ENCODE measurements around the gene FMO3.

The FMO3 gene

DNA sequence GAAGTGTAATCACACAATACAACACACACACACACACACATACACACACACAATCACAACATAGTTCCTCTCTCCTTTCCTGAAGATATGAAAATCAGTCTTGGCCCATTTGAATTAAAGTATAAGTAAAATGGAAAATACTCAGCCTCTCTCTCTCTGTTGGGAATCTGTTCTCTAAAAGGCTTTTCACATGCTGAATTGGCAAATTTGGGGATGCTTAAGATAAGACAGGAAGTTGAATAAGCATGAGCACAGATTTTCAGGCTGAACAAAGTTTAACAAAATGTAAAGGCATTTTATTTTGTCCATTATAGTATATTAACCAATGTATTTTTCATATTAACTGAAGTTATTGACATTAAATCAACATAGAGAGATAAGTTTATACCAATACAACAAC lies 70.7 kb downstream of the FMO3 start (continued):
- TF ChIP-seq, protein P1, sequence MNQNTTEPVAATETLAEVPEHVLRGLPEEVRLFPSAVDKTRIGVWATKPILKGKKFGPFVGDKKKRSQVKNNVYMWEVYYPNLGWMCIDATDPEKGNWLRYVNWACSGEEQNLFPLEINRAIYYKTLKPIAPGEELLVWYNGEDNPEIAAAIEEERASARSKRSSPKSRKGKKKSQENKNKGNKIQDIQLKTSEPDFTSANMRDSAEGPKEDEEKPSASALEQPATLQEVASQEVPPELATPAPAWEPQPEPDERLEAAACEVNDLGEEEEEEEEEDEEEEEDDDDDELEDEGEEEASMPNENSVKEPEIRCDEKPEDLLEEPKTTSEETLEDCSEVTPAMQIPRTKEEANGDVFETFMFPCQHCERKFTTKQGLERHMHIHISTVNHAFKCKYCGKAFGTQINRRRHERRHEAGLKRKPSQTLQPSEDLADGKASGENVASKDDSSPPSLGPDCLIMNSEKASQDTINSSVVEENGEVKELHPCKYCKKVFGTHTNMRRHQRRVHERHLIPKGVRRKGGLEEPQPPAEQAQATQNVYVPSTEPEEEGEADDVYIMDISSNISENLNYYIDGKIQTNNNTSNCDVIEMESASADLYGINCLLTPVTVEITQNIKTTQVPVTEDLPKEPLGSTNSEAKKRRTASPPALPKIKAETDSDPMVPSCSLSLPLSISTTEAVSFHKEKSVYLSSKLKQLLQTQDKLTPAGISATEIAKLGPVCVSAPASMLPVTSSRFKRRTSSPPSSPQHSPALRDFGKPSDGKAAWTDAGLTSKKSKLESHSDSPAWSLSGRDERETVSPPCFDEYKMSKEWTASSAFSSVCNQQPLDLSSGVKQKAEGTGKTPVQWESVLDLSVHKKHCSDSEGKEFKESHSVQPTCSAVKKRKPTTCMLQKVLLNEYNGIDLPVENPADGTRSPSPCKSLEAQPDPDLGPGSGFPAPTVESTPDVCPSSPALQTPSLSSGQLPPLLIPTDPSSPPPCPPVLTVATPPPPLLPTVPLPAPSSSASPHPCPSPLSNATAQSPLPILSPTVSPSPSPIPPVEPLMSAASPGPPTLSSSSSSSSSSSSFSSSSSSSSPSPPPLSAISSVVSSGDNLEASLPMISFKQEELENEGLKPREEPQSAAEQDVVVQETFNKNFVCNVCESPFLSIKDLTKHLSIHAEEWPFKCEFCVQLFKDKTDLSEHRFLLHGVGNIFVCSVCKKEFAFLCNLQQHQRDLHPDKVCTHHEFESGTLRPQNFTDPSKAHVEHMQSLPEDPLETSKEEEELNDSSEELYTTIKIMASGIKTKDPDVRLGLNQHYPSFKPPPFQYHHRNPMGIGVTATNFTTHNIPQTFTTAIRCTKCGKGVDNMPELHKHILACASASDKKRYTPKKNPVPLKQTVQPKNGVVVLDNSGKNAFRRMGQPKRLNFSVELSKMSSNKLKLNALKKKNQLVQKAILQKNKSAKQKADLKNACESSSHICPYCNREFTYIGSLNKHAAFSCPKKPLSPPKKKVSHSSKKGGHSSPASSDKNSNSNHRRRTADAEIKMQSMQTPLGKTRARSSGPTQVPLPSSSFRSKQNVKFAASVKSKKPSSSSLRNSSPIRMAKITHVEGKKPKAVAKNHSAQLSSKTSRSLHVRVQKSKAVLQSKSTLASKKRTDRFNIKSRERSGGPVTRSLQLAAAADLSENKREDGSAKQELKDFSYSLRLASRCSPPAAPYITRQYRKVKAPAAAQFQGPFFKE (tag by site-specific recombination; IDR thresholded peaks at IDR 0.05; ENCODE audit: borderline replicate concordance): no peak
- TF ChIP-seq ZNF76 (tag by site-specific recombination; IDR thresholded peaks at IDR 0.05; ENCODE audit: borderline replicate concordance, low read depth) (no peak), GLI4 (tag by site-specific recombination; IDR thresholded peaks at IDR 0.05) (no peak)

DNA sequence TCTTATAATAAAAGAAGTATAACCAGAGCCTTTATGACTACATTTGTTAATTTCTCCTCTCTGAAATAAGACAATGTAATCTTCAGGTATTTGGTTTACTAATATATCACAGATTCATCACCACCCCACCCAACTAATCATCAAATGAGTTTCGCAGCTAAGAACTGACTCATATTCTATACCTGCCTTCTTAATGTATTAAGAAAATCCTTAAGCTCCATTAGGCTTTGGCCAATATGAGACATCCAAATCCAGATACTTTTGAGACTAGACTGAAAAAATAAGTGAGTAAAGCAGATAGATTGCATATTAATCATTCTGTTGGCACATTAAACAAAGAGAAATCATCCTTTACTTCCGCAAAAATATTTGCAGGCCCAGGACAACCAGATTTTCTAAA lies 75.7 kb downstream of the FMO3 start:
- ChIA-PET POLR2A (no interaction called here), CTCF (no interaction called here)
- Histone ChIP-seq H3K36me3 (ENCODE audit: control insufficient read depth in 2 of 2, insufficient read depth in 1 of 2, low read length in 2 of 2) (no peaks in the 10 kb centered on the region), H3K9me3 (ENCODE audit: control insufficient read depth, insufficient read depth, low read depth, low read length) (no peaks in the 10 kb centered on the region), H3K27ac (ENCODE audit: extremely low read depth, low read depth, low read length) (no peak overlapping the region), H3K4me1 (ENCODE audit: control insufficient read depth, insufficient read depth, low read length) (no peaks in the 10 kb centered on the region), H3K4me3 (ENCODE audit: low read depth, low read length) (no peak overlapping the region)
- no peak for TF ChIP-seq ZNF146 (tag by site-specific recombination; IDR thresholded peaks at IDR 0.05)
- no peak for TF ChIP-seq KLF1 (tag by site-specific recombination; IDR thresholded peaks at IDR 0.05)
- TF ChIP-seq ZNF629 (tag by site-specific recombination; IDR thresholded peaks at IDR 0.05): no peak
- no peak for TF ChIP-seq BCL11B (tag by site-specific recombination; IDR thresholded peaks at IDR 0.05; ENCODE audit: low read depth)
- no peak for TF ChIP-seq ZNF785 (tag by site-specific recombination; IDR thresholded peaks at IDR 0.05)
- no peak for TF ChIP-seq ZNF10 (tag by site-specific recombination; IDR thresholded peaks at IDR 0.05)
- no peak for TF ChIP-seq HOXC10 (CRISPR knock-in tag; IDR thresholded peaks at IDR 0.05)
- TF ChIP-seq ZBTB7A (tag by site-specific recombination; IDR thresholded peaks at IDR 0.05; ENCODE audit: low read depth): no peak
- TF ChIP-seq ZNF157 (tag by site-specific recombination; IDR thresholded peaks at IDR 0.05): no peak
- TF ChIP-seq, protein P2, sequence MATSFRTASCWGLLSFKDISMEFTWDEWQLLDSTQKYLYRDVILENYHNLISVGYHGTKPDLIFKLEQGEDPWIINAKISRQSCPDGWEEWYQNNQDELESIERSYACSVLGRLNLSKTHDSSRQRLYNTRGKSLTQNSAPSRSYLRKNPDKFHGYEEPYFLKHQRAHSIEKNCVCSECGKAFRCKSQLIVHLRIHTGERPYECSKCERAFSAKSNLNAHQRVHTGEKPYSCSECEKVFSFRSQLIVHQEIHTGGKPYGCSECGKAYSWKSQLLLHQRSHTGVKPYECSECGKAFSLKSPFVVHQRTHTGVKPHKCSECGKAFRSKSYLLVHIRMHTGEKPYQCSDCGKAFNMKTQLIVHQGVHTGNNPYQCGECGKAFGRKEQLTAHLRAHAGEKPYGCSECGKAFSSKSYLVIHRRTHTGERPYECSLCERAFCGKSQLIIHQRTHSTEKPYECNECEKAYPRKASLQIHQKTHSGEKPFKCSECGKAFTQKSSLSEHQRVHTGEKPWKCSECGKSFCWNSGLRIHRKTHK (tag by site-specific recombination; IDR thresholded peaks at IDR 0.05): no peak
- TF ChIP-seq ZNF138 (tag by site-specific recombination; IDR thresholded peaks at IDR 0.05; ENCODE audit: borderline replicate concordance): no peak
- no peak for TF ChIP-seq ZNF121 (tag by site-specific recombination; IDR thresholded peaks at IDR 0.05)
- no peak for TF ChIP-seq ZNF133 (tag by site-specific recombination; IDR thresholded peaks at IDR 0.05)
- TF ChIP-seq ZNF324 (tag by site-specific recombination; IDR thresholded peaks at IDR 0.05): no peak
- TF ChIP-seq ZNF221 (tag by site-specific recombination; IDR thresholded peaks at IDR 0.05; ENCODE audit: borderline replicate concordance): no peak
- TF ChIP-seq, protein P3, sequence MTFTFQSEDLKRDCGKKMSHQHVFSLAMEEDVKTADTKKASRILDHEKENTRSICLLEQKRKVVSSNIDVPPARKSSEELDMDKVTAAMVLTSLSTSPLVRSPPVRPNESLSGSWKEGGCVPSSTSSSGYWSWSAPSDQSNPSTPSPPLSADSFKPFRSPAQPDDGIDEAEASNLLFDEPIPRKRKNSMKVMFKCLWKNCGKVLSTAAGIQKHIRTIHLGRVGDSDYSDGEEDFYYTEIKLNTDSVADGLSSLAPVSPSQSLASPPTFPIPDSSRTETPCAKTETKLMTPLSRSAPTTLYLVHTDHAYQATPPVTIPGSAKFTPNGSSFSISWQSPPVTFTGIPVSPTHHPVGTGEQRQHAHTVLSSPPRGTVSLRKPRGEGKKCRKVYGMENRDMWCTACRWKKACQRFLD (tag by site-specific recombination; IDR thresholded peaks at IDR 0.05): no peak
- no peak for TF ChIP-seq MYNN (tag by site-specific recombination; IDR thresholded peaks at IDR 0.05; ENCODE audit: borderline replicate concordance)
- TF ChIP-seq ZNF837 (tag by site-specific recombination; IDR thresholded peaks at IDR 0.05): no peak
